ENCODE data around the gene NIPAL3. TPM values are rescaled to one million over a fixed set of nuclear protein-coding genes. Genes with fewer than 3 reads are reported as not detected.

NIPAL3 gene
- 3.5 TPM for polyA plus RNA-seq (2013, experiment 1 of 2)
- 3.6 TPM for polyA plus RNA-seq (2013, experiment 2 of 2)

DNA sequence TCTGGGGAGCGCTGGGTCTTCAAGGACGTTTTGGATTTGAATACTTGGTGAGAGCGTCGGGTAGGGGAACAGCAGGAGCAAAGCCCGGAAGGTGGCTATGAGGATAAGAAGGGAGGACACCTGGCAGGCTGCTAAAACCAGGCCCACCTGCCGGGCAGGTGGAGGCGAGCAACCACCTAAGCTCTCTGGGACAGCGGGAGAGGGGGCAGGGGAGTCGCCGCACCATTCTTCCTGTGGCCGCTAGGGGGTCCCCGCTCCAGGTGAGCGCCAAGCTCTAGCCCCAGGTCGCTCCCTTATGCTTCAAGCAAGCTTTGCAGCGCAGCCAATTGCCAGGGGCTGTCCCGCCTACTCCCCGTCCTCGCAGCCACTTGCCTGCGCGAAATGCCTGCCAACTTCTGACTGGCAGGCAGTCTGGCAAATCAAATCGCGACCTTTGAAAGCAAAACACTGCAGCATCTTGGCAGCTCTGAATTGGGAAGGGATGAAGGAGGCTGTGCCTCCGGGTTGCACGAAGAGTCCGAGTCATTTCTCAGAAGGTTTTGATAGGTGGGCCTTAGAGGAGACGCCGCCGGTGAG, at the start of gene NIPAL3:
TSS of gene NIPAL3 (plus strand) at position 469 of the 576 bp plus-strand sequence. CDS start 3,746 bp downstream, outside the sequence.
- H4K8ac ChIP-seq (ENCODE audit: low read depth, low read length), result no peak within 1 kb of the TSS
- no peaks in the 10 kb centered on the region for H3K79me1 ChIP-seq (ENCODE audit: low read length)
- no peak within 1 kb of the TSS for H3K18ac ChIP-seq (ENCODE audit: low read length)
- no peaks in the 10 kb centered on the region for H3K79me2 ChIP-seq (ENCODE audit: control insufficient read depth, insufficient read depth, low read length)
- no peaks in the 10 kb centered on the region for H3K36me3 ChIP-seq (ENCODE audit: control insufficient read depth, insufficient read depth, low read length)
- H3K4me1 ChIP-seq (ENCODE audit: control insufficient read depth, low read depth, low read length), result peaks cover 2% of the 10 kb centered on the region
- H2BK15ac ChIP-seq (replicated peaks; ENCODE audit: low read depth), result no peak within 1 kb of the TSS
- no peak within 1 kb of the TSS for H2BK120ac ChIP-seq (ENCODE audit: low read depth, low read length)
- H3K4me2 ChIP-seq (ENCODE audit: low read length), result peak within 1 kb of the TSS; percentile 99
- H3K4ac ChIP-seq (ENCODE audit: low read depth, low read length), result no peak within 1 kb of the TSS
- DNase-seq, result peak; percentile 100
- H3K27ac ChIP-seq (ENCODE audit: low read depth, low read length), result no peak within 1 kb of the TSS
- H2BK5ac ChIP-seq (ENCODE audit: low read length), result no peak within 1 kb of the TSS
- no peaks in the 10 kb centered on the region for H3K27me3 ChIP-seq (ENCODE audit: insufficient read depth, low read length, poor library complexity)
- peak within 1 kb of the TSS; percentile 69 for H3K4me3 ChIP-seq (ENCODE audit: low read length)
- H4K5ac ChIP-seq (ENCODE audit: low read length), result no peak within 1 kb of the TSS
- H3K9ac ChIP-seq (ENCODE audit: low read length), result peak within 1 kb of the TSS; percentile 68
- no peak within 1 kb of the TSS for H3K23ac ChIP-seq (ENCODE audit: low read length)
- H3K56ac ChIP-seq (ENCODE audit: low read length), result peak within 1 kb of the TSS; percentile 79
- no CpG with 5 or more reads among the region's 28 CpGs for WGBS (ENCODE audit: extremely low coverage, insufficient coverage, low lambda C conversion rate)
- H2AK5ac ChIP-seq (ENCODE audit: low read length), result no peak within 1 kb of the TSS

DNA sequence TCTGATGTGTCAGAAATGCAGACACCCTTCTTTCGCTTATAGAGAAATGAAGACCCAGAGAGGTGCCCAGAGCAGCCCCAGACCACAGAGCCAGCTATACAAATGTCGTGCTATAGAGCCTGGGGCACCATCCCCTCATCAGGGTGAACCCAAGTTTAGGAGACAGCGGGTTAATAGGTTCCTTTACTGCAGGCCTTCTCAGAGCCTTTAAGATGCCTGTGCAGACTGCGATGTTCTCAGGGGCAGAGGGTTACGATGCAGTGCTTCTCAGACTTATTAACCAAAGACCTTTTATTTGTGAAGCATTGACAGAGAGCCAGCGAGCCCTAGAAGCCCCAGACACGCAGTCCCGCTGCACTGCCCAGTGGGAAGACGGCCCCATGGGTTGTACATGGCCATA, 48.9 kb upstream of the NIPAL3 start:
- Histone ChIP-seq H3K18ac (ENCODE audit: low read length) (no peak overlapping the region), H3K36me3 (ENCODE audit: control insufficient read depth, insufficient read depth, low read length) (no peaks in the 10 kb centered on the region), H2BK15ac (replicated peaks; ENCODE audit: low read depth) (no peak overlapping the region), H2AK5ac (ENCODE audit: low read length) (no peak overlapping the region), H3K4me1 (ENCODE audit: control insufficient read depth, low read depth, low read length) (no peaks in the 10 kb centered on the region), H3K27me3 (ENCODE audit: insufficient read depth, low read length, poor library complexity) (no peaks in the 10 kb centered on the region), H3K27ac (ENCODE audit: low read depth, low read length) (no peak overlapping the region), H3K4ac (ENCODE audit: low read depth, low read length) (no peak overlapping the region), H3K9ac (ENCODE audit: low read length) (no peak overlapping the region), H3K79me2 (ENCODE audit: control insufficient read depth, insufficient read depth, low read length) (no peaks in the 10 kb centered on the region), H4K5ac (ENCODE audit: low read length) (no peak overlapping the region), H3K56ac (ENCODE audit: low read length) (no peak overlapping the region), H3K4me3 (ENCODE audit: low read length) (no peak overlapping the region), H2BK120ac (ENCODE audit: low read depth, low read length) (no peak overlapping the region), H4K8ac (ENCODE audit: low read depth, low read length) (no peak overlapping the region), H3K79me1 (ENCODE audit: low read length) (no peaks in the 10 kb centered on the region), H2BK5ac (ENCODE audit: low read length) (no peak overlapping the region), H3K23ac (ENCODE audit: low read length) (no peak overlapping the region), H3K4me2 (ENCODE audit: low read length) (no peak overlapping the region)
- DNase-seq, result no peak
- WGBS (ENCODE audit: extremely low coverage, insufficient coverage, low lambda C conversion rate), result no CpG with 5 or more reads among the region's 9 CpGs

- Histone ChIP-seq H3K79me1 (ENCODE audit: low read length) (no peaks in the 10 kb centered on the region), H2BK120ac (ENCODE audit: low read depth, low read length) (no peak overlapping the region), H3K4ac (ENCODE audit: low read depth, low read length) (no peak overlapping the region), H3K9ac (ENCODE audit: low read length) (no peak overlapping the region), H3K4me2 (ENCODE audit: low read length) (no peak overlapping the region), H3K4me1 (ENCODE audit: control insufficient read depth, low read depth, low read length) (no peaks in the 10 kb centered on the region), H3K18ac (ENCODE audit: low read length) (no peak overlapping the region), H3K27me3 (ENCODE audit: insufficient read depth, low read length, poor library complexity) (no peaks in the 10 kb centered on the region), H3K56ac (ENCODE audit: low read length) (no peak overlapping the region), H3K27ac (ENCODE audit: low read depth, low read length) (no peak overlapping the region), H3K36me3 (ENCODE audit: control insufficient read depth, insufficient read depth, low read length) (no peaks in the 10 kb centered on the region), H2AK5ac (ENCODE audit: low read length) (no peak overlapping the region), H4K5ac (ENCODE audit: low read length) (no peak overlapping the region), H2BK15ac (replicated peaks; ENCODE audit: low read depth) (no peak overlapping the region), H2BK5ac (ENCODE audit: low read length) (no peak overlapping the region), H3K23ac (ENCODE audit: low read length) (no peak overlapping the region), H3K79me2 (ENCODE audit: control insufficient read depth, insufficient read depth, low read length) (no peaks in the 10 kb centered on the region), H3K4me3 (ENCODE audit: low read length) (no peak overlapping the region), H4K8ac (ENCODE audit: low read depth, low read length) (no peak overlapping the region)
- no peak for DNase-seq
- no CpG with 5 or more reads among the region's 4 CpGs for WGBS (ENCODE audit: extremely low coverage, insufficient coverage, low lambda C conversion rate)
These were observed 46.4 kb upstream of the NIPAL3 start for GRCh38 chr1:24369199-24369598.

- Histone ChIP-seq H3K79me2 (ENCODE audit: control insufficient read depth, insufficient read depth, low read length) (no peaks in the 10 kb centered on the region), H3K79me1 (ENCODE audit: low read length) (no peaks in the 10 kb centered on the region), H3K27me3 (ENCODE audit: insufficient read depth, low read length, poor library complexity) (no peaks in the 10 kb centered on the region), H3K18ac (ENCODE audit: low read length) (no peak overlapping the region), H2BK15ac (replicated peaks; ENCODE audit: low read depth) (no peak overlapping the region), H4K8ac (ENCODE audit: low read depth, low read length) (no peak overlapping the region), H2BK120ac (ENCODE audit: low read depth, low read length) (no peak overlapping the region), H2AK5ac (ENCODE audit: low read length) (no peak overlapping the region), H3K4me2 (ENCODE audit: low read length) (no peak overlapping the region), H3K9ac (ENCODE audit: low read length) (no peak overlapping the region), H3K36me3 (ENCODE audit: control insufficient read depth, insufficient read depth, low read length) (no peaks in the 10 kb centered on the region), H4K5ac (ENCODE audit: low read length) (no peak overlapping the region), H2BK5ac (ENCODE audit: low read length) (no peak overlapping the region), H3K56ac (ENCODE audit: low read length) (no peak overlapping the region), H3K27ac (ENCODE audit: low read depth, low read length) (no peak overlapping the region), H3K4me3 (ENCODE audit: low read length) (no peak overlapping the region), H3K23ac (ENCODE audit: low read length) (no peak overlapping the region), H3K4ac (ENCODE audit: low read depth, low read length) (no peak overlapping the region), H3K4me1 (ENCODE audit: control insufficient read depth, low read depth, low read length) (no peaks in the 10 kb centered on the region)
- DNase-seq, result no peak
- no CpG with 5 or more reads among the region's 4 CpGs for WGBS (ENCODE audit: extremely low coverage, insufficient coverage, low lambda C conversion rate)
These were observed 45.8 kb upstream of the NIPAL3 start for GRCh38 chr1:24369801-24370200.

DNA sequence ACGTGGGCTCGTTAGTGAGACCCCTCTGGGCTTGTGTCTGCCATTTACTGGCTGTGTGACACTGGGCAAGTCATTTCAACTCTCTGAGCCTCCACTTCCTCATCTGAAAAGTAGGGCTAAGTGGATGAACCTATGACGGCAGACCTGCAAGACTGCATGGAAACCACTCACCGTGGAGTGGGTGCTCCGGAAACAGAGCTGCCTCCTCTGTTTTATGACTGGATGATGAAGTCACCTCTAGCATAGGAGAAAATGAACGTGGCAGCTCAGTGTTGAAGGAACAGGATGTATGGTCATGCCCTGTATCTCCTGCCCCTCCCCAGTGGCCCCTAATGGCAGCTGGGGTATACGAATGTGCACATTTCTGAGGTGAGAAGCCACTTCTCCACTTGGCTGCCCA, 42.6 kb upstream of the NIPAL3 start:
- Histone ChIP-seq H4K8ac (ENCODE audit: low read depth, low read length) (no peak overlapping the region), H3K23ac (ENCODE audit: low read length) (no peak overlapping the region), H3K9ac (ENCODE audit: low read length) (no peak overlapping the region), H2AK5ac (ENCODE audit: low read length) (no peak overlapping the region), H3K27ac (ENCODE audit: low read depth, low read length) (no peak overlapping the region), H2BK15ac (replicated peaks; ENCODE audit: low read depth) (no peak overlapping the region), H3K79me1 (ENCODE audit: low read length) (no peaks in the 10 kb centered on the region), H3K79me2 (ENCODE audit: control insufficient read depth, insufficient read depth, low read length) (no peaks in the 10 kb centered on the region), H2BK5ac (ENCODE audit: low read length) (no peak overlapping the region), H3K18ac (ENCODE audit: low read length) (no peak overlapping the region), H3K36me3 (ENCODE audit: control insufficient read depth, insufficient read depth, low read length) (no peaks in the 10 kb centered on the region), H2BK120ac (ENCODE audit: low read depth, low read length) (no peak overlapping the region), H4K5ac (ENCODE audit: low read length) (no peak overlapping the region), H3K56ac (ENCODE audit: low read length) (no peak overlapping the region), H3K27me3 (ENCODE audit: insufficient read depth, low read length, poor library complexity) (no peaks in the 10 kb centered on the region), H3K4me3 (ENCODE audit: low read length) (no peak overlapping the region), H3K4me1 (ENCODE audit: control insufficient read depth, low read depth, low read length) (peaks cover 2% of the 10 kb centered on the region), H3K4me2 (ENCODE audit: low read length) (no peak overlapping the region), H3K4ac (ENCODE audit: low read depth, low read length) (no peak overlapping the region)
- no peak for DNase-seq
- no CpG with 5 or more reads among the region's 7 CpGs for WGBS (ENCODE audit: extremely low coverage, insufficient coverage, low lambda C conversion rate)

DNA sequence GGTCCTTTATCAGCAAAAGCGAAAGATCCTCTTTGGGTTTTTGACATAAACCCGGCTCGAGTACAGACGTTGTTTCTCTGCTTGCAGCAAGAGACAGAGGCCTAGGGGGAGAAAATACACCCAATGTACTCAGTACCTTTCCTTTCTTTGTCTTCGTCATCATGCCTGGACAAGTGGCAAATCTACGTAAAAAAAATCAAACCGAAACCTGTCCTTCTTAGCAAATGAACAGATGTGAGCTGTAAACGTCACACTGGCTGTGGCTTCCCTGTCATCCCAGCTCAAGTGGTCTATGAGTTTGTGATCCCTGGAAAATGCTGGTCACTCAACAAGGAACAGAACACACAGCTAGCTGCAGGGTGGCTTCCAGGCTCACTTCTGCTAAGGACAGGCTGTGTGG, 41.9 kb upstream of the NIPAL3 start:
- H3K79me2 ChIP-seq (ENCODE audit: control insufficient read depth, insufficient read depth, low read length), result no peaks in the 10 kb centered on the region
- H2AK5ac ChIP-seq (ENCODE audit: low read length), result no peak overlapping the region
- no CpG with 5 or more reads among the region's 8 CpGs for WGBS (ENCODE audit: extremely low coverage, insufficient coverage, low lambda C conversion rate)
- no peak overlapping the region for H2BK120ac ChIP-seq (ENCODE audit: low read depth, low read length)
- no peaks in the 10 kb centered on the region for H3K79me1 ChIP-seq (ENCODE audit: low read length)
- H4K5ac ChIP-seq (ENCODE audit: low read length), result no peak overlapping the region
- peaks cover 2% of the 10 kb centered on the region for H3K4me1 ChIP-seq (ENCODE audit: control insufficient read depth, low read depth, low read length)
- H3K9ac ChIP-seq (ENCODE audit: low read length), result no peak overlapping the region
- H3K18ac ChIP-seq (ENCODE audit: low read length), result no peak overlapping the region
- no peaks in the 10 kb centered on the region for H3K27me3 ChIP-seq (ENCODE audit: insufficient read depth, low read length, poor library complexity)
- H2BK15ac ChIP-seq (replicated peaks; ENCODE audit: low read depth), result no peak overlapping the region
- no peaks in the 10 kb centered on the region for H3K36me3 ChIP-seq (ENCODE audit: control insufficient read depth, insufficient read depth, low read length)
- H3K4me3 ChIP-seq (ENCODE audit: low read length), result no peak overlapping the region
- no peak overlapping the region for H3K4me2 ChIP-seq (ENCODE audit: low read length)
- H3K27ac ChIP-seq (ENCODE audit: low read depth, low read length), result no peak overlapping the region
- H3K4ac ChIP-seq (ENCODE audit: low read depth, low read length), result no peak overlapping the region
- H3K56ac ChIP-seq (ENCODE audit: low read length), result no peak overlapping the region
- H2BK5ac ChIP-seq (ENCODE audit: low read length), result no peak overlapping the region
- no peak for DNase-seq
- H3K23ac ChIP-seq (ENCODE audit: low read length), result no peak overlapping the region
- H4K8ac ChIP-seq (ENCODE audit: low read depth, low read length), result no peak overlapping the region
